Suprapubic skin (tissue), 4 donors: ENCODE measurements around the gene HHAT.

Experiments
- CTCF ChIP-seq, 2 donors: fragments of 200-600 bp in 1 of 2; fragments of 450-650 bp in 1 of 2; sonication (generic) in 1 of 2; IDR thresholded peaks; one replicate each; pipeline ENCODE4 v1.5.1; 2016 to 2019; ENCODE audit warnings: antibody characterized with exemption in 2 of 2, mild to moderate bottlenecking in 1 of 2, moderate library complexity in 1 of 2
- EP300 ChIP-seq: sonication (generic); formaldehyde crosslinking; IDR thresholded peaks from one replicate; pipeline ENCODE4 v1.6.1; 2017; ENCODE audit warnings: antibody characterized with exemption
- POLR2A ChIP-seq, 2 donors: fragments of 450-650 bp; IDR thresholded peaks; one replicate each; pipeline ENCODE4 v1.6.1; 2017; ENCODE audit warnings: antibody characterized with exemption in 2 of 2, mild to moderate bottlenecking in 2 of 2, moderate library complexity in 2 of 2
- POLR2AphosphoS5 ChIP-seq, 3 donors: sonication (generic); formaldehyde crosslinking; IDR thresholded peaks; one replicate each; pipeline ENCODE4 v1.6.1; 2017; ENCODE audit warnings: antibody characterized with exemption in 3 of 3

GRCh38 chr1:210475806-210476205 lies 147.1 kb downstream of the HHAT start:
- TF ChIP-seq CTCF (IDR thresholded peaks at IDR 0.05) (no peak), POLR2AphosphoS5 (IDR thresholded peaks at IDR 0.05) (no peak), POLR2A (IDR thresholded peaks at IDR 0.05) (no peak), EP300 (no peak)
